KMS-11 (cell line): ENCODE data around the gene NRF1.

Experiments used
- H2AFZ ChIP-seq: fragments of 200-600 bp; sonication (generic); 2 replicates; pipeline ENCODE4 v1.6.1; 2016; ENCODE audit warnings: antibody characterized with exemption, mixed run types, low read depth
- H3K27ac ChIP-seq: fragments of 200-600 bp; sonication (generic); 2 replicates; pipeline ENCODE4 v1.6.1; 2016; ENCODE audit warnings: mild to moderate bottlenecking, mixed run types
- H3K27me3 ChIP-seq: fragments of 200-600 bp; sonication (generic); 2 replicates; pipeline ENCODE4 v1.6.1; 2017; ENCODE audit warnings: mild to moderate bottlenecking, low read depth, mixed run types, moderate library complexity; ENCODE audit not compliant: insufficient read depth
- H3K36me3 ChIP-seq: fragments of 200-600 bp; sonication (generic); 2 replicates; pipeline ENCODE4 v1.6.1; 2017; ENCODE audit warnings: mild to moderate bottlenecking, mixed run types; ENCODE audit not compliant: insufficient read depth
- H3K4me1 ChIP-seq: fragments of 200-600 bp; sonication (generic); 2 replicates; pipeline ENCODE4 v1.6.1; 2016; ENCODE audit warnings: mild to moderate bottlenecking, low read depth, mixed run types; ENCODE audit not compliant: poor library complexity, severe bottlenecking
- H3K4me2 ChIP-seq: fragments of 200-600 bp; sonication (generic); 2 replicates; pipeline ENCODE4 v1.7.0; 2016; ENCODE audit warnings: mild to moderate bottlenecking, mixed run types
- H3K4me3 ChIP-seq: fragments of 200-600 bp; sonication (generic); IDR thresholded peaks from 2 replicates; pipeline ENCODE4 v1.6.1; 2017; ENCODE audit warnings: low read depth, low read length, mixed read lengths; ENCODE audit not compliant: insufficient read depth
- H3K79me2 ChIP-seq: fragments of 200-600 bp; sonication (generic); 2 replicates; pipeline ENCODE4 v1.6.1; 2016; ENCODE audit warnings: low read depth, mixed run types; ENCODE audit not compliant: insufficient read depth
- H3K9ac ChIP-seq: fragments of 200-600 bp; sonication (generic); 2 replicates; pipeline ENCODE4 v1.6.1; 2016; ENCODE audit warnings: mild to moderate bottlenecking, mixed run types
- H4K20me1 ChIP-seq: fragments of 200-600 bp; sonication (generic); 2 replicates; pipeline ENCODE4 v1.6.1; 2016; ENCODE audit warnings: mild to moderate bottlenecking, mixed run types; ENCODE audit not compliant: insufficient read depth
- TF ChIP-seq, protein P1 (sequence below): fragments of 200-600 bp; sonication (generic); conservative IDR thresholded peaks from 2 replicates; pipeline ENCODE4 v1.6.1; 2017; ENCODE audit warnings: low read depth, mild to moderate bottlenecking, antibody characterized with exemption, low read length, moderate library complexity, mixed read lengths

The NRF1 gene

GRCh38 chr7:129684777-129685176, 73.3 kb downstream of the NRF1 start:
- Histone ChIP-seq H4K20me1 (no peaks in the 10 kb centered on the region), H2AFZ (no peak overlapping the region), H3K4me3 (no peak overlapping the region), H3K36me3 (no peaks in the 10 kb centered on the region), H3K79me2 (no peaks in the 10 kb centered on the region), H3K27me3 (no peaks in the 10 kb centered on the region), H3K4me1 (peaks cover 4% of the 10 kb centered on the region), H3K9ac (no peak overlapping the region), H3K4me2 (no peak overlapping the region), H3K27ac (no peak overlapping the region)
- TF ChIP-seq, protein P1, sequence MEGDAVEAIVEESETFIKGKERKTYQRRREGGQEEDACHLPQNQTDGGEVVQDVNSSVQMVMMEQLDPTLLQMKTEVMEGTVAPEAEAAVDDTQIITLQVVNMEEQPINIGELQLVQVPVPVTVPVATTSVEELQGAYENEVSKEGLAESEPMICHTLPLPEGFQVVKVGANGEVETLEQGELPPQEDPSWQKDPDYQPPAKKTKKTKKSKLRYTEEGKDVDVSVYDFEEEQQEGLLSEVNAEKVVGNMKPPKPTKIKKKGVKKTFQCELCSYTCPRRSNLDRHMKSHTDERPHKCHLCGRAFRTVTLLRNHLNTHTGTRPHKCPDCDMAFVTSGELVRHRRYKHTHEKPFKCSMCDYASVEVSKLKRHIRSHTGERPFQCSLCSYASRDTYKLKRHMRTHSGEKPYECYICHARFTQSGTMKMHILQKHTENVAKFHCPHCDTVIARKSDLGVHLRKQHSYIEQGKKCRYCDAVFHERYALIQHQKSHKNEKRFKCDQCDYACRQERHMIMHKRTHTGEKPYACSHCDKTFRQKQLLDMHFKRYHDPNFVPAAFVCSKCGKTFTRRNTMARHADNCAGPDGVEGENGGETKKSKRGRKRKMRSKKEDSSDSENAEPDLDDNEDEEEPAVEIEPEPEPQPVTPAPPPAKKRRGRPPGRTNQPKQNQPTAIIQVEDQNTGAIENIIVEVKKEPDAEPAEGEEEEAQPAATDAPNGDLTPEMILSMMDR = no peak

DNA sequence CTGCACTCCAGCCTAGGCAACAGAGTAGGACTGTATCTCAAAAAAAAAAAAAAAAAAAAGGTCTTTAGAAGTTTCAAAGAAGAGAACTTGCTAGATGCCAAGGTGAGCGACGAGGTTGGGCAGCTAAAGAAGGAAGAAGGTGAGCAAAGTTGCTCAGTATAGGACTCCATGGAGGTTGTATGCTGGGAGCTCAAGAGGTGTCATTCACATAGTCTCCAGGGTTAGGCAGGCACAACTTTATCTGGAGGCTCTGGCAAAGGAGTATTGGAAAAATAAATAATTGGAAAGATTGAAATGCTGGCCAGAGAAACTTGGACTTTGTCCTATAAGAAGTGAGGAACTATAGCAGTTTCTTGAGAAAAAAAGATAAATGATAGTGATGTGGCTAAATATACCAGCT, 74.5 kb downstream of the NRF1 start:
- no peak overlapping the region for H2AFZ ChIP-seq
- H3K36me3 ChIP-seq = no peaks in the 10 kb centered on the region
- H3K27ac ChIP-seq = no peak overlapping the region
- no peaks in the 10 kb centered on the region for H3K27me3 ChIP-seq
- H3K9ac ChIP-seq = no peak overlapping the region
- no peak overlapping the region for H3K4me2 ChIP-seq
- no peaks in the 10 kb centered on the region for H3K79me2 ChIP-seq
- no peaks in the 10 kb centered on the region for H4K20me1 ChIP-seq
- TF ChIP-seq, protein P1 = no peak
- H3K4me1 ChIP-seq = peaks cover 9% of the 10 kb centered on the region
- H3K4me3 ChIP-seq = no peak overlapping the region

DNA sequence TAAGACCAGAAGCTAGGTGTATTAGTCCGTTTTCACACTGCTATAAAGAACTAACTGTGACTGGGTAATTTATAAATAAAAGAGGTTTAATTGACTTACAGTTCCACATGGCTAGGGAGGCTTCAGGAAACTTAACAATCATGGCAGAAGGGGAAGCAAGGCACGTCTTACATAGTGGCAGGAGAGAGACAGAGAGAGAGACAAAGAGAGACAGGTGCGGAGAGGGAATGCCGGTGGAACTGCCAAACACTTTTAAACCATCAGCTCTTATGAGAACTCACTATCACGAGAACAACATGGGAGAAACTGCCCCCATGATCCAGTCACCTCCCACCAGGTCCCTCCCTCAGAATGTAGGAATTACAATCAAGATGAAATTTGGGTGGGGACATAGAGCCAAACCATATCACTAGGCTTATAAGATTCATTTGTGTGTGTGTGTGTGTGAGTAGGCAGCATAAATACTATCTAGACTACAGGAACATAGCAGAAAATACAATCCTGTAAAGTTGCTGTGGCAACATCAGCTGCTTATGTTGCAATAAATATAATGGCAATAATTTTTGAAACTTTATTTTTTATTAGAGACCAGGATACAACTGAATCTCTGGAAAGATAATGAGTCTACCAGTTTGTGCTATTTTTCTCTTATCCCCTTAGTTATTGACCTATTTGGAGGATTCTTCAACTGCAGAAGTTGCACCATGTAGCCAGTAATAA, 77.1 kb downstream of the NRF1 start:
- H2AFZ ChIP-seq = no peak overlapping the region
- H3K27ac ChIP-seq = no peak overlapping the region
- no peaks in the 10 kb centered on the region for H4K20me1 ChIP-seq
- no peaks in the 10 kb centered on the region for H3K79me2 ChIP-seq
- H3K9ac ChIP-seq = no peak overlapping the region
- no peaks in the 10 kb centered on the region for H3K36me3 ChIP-seq
- H3K4me1 ChIP-seq = peaks cover 9% of the 10 kb centered on the region
- H3K27me3 ChIP-seq = no peaks in the 10 kb centered on the region
- TF ChIP-seq, protein P1 = no peak
- no peak overlapping the region for H3K4me2 ChIP-seq
- no peak overlapping the region for H3K4me3 ChIP-seq

GRCh38 chr7:129689995-129690581, 78.6 kb downstream of the NRF1 start:
- H2AFZ ChIP-seq = no peak overlapping the region
- peaks cover 9% of the 10 kb centered on the region for H3K4me1 ChIP-seq
- no peak overlapping the region for H3K4me3 ChIP-seq
- TF ChIP-seq, protein P1 = no peak
- no peaks in the 10 kb centered on the region for H3K27me3 ChIP-seq
- H3K79me2 ChIP-seq = no peaks in the 10 kb centered on the region
- H3K4me2 ChIP-seq = no peak overlapping the region; the same call in 1 of the 2 replicates
- H3K27ac ChIP-seq = no peak overlapping the region
- no peaks in the 10 kb centered on the region for H3K36me3 ChIP-seq
- no peak overlapping the region for H3K9ac ChIP-seq
- H4K20me1 ChIP-seq = no peaks in the 10 kb centered on the region
